Measurements from ENCODE around the gene DUSP19. TPM values are rescaled to one million over a fixed set of nuclear protein-coding genes. Genes with fewer than 3 reads are reported as not detected.
"Not testable (repeated sequence)": the region's sequence is repeated elsewhere in the genome, so short reads cannot be mapped to it uniquely, and the experiment has no call there.

DUSP19 gene
- total and polyA plus RNA-seq, 12 donors, result 0.84 to 14.1 (median 11.2) TPM

GRCh38 chr2:183040604-183041003 lies 37.9 kb upstream of the DUSP19 start:
- no peaks in the 10 kb centered on the region for H3K9me3 ChIP-seq
- peaks cover 0 to 91% (median 0%) of the 10 kb centered on the region in 7 donors for H3K27me3 ChIP-seq
- intact Hi-C loops (cut with DNase I), result loop anchor here in 1 of 10 donors (5.0 kb wide), 1 partner anchor 37 kb away; the partner anchor contains the start of gene DUSP19
- DNase-seq, result no peak
- no peaks in the 10 kb centered on the region for H3K36me3 ChIP-seq
- WGBS, 2 donors, result 80 to 88% methylated on average over 2 of the region's 2 CpGs
- TF ChIP-seq CTCF (IDR thresholded peaks at IDR 0.05), result no peak
- no peak overlapping the region for H3K4me3 ChIP-seq
- no peak for ATAC-seq
- peaks cover 0 to 30% (median 18%) of the 10 kb centered on the region in 9 donors for H3K4me1 ChIP-seq
- H3K27ac ChIP-seq, result no peak overlapping the region

- H3K27me3 ChIP-seq, result peaks cover 0 to 94% (median 0%) of the 10 kb centered on the region in 7 donors
- DNase-seq, H3K36me3 ChIP-seq, ATAC-seq, H3K4me3 ChIP-seq, H3K9me3 ChIP-seq, H3K4me1 ChIP-seq, H3K27ac ChIP-seq: not testable (repeated sequence)
- intact Hi-C loops (cut with DNase I), result loop anchor here in 1 of 10 donors (5.0 kb wide), 1 partner anchor 34 kb away; the partner anchor contains the start of gene DUSP19
- WGBS, 2 donors, result 90 to 92% methylated on average over 8 of the region's 8 CpGs
Observed at GRCh38 chr2:183043580-183043979, 35.0 kb upstream of the DUSP19 start.

GRCh38 chr2:183047486-183048125 lies 30.9 kb upstream of the DUSP19 start:
- H3K27me3 ChIP-seq, result peaks cover 0 to 68% (median 0%) of the 10 kb centered on the region in 7 donors
- H3K4me3 ChIP-seq; H3K36me3 ChIP-seq; H3K9me3 ChIP-seq; H3K4me1 ChIP-seq; intact Hi-C loops (cut with DNase I); DNase-seq; ATAC-seq; H3K27ac ChIP-seq: not testable (repeated sequence)
- WGBS, 2 donors, result 95% methylated on average over 5 of the region's 5 CpGs

- Histone ChIP-seq H3K4me3 (no peak overlapping the region), H3K4me1 (no peaks in the 10 kb centered on the region), H3K9me3 (peaks cover 0 to 6% (median 0%) of the 10 kb centered on the region in 11 donors), H3K27ac (no peak overlapping the region), H3K27me3 (peaks cover 0 to 64% (median 0%) of the 10 kb centered on the region in 7 donors), H3K36me3 (no peaks in the 10 kb centered on the region)
- WGBS, 2 donors, result 68 to 74% methylated on average over 5 of the region's 5 CpGs
- DNase-seq, result no peak
- TF ChIP-seq CTCF (IDR thresholded peaks at IDR 0.05), result no peak
- intact Hi-C loops (cut with DNase I), result no loop called here
- no peak for ATAC-seq
Observed at GRCh38 chr2:183049420-183049819, 29.1 kb upstream of the DUSP19 start.

- Histone ChIP-seq H3K27me3 (peaks cover 0 to 29% (median 0%) of the 10 kb centered on the region in 7 donors), H3K27ac (no peak overlapping the region), H3K36me3 (no peaks in the 10 kb centered on the region), H3K9me3 (no peaks in the 10 kb centered on the region), H3K4me1 (peaks cover 0 to 9% (median 5%) of the 10 kb centered on the region in 9 donors), H3K4me3 (no peak overlapping the region)
- 47% methylated on average over 3 of the region's 3 CpGs for WGBS, 2 donors
- intact Hi-C loops (cut with DNase I), result no loop called here
- no peak for DNase-seq
- no peak for TF ChIP-seq CTCF (IDR thresholded peaks at IDR 0.05)
- no peak for ATAC-seq
Observed at GRCh38 chr2:183057333-183057985, 21.1 kb upstream of the DUSP19 start.
